ENCODE results near the gene SGK1. TPM values are rescaled to one million over a fixed set of nuclear protein-coding genes. Genes with fewer than 3 reads are reported as not detected.

The SGK1 gene
- total RNA-seq, 1 experiment from 2014 or later, result 7.8 TPM

GRCh38 chr6:134356405-134356804, 38.5 kb upstream of the SGK1 start:
- Histone ChIP-seq H4K20me1 (ENCODE audit: control insufficient read depth, insufficient read depth, insufficient read length) (no peaks in the 10 kb centered on the region), H4K91ac (ENCODE audit: insufficient read length, low read depth, low read length) (no peak overlapping the region), H2BK12ac (ENCODE audit: insufficient read length, low read depth, low read length) (no peak overlapping the region), H3K9me3 (ENCODE audit: control insufficient read depth, low read depth, low read length) (no peaks in the 10 kb centered on the region), H2AK5ac (ENCODE audit: insufficient read length, low read length) (no peak overlapping the region), H3K23me2 (ENCODE audit: insufficient read length, low read depth, low read length, poor library complexity, severe bottlenecking) (no peaks in the 10 kb centered on the region), H3K56ac (ENCODE audit: insufficient read length, low read depth, low read length) (no peak overlapping the region), H2BK5ac (ENCODE audit: insufficient read length, low read length) (no peak overlapping the region), H3K4ac (ENCODE audit: low read depth, low read length) (no peak overlapping the region), H3K27me3 (ENCODE audit: insufficient read depth, low read length) (no peaks in the 10 kb centered on the region), H2BK120ac (ENCODE audit: low read depth, low read length, poor library complexity, severe bottlenecking) (no peak overlapping the region), H3K79me2 (ENCODE audit: insufficient read depth, low read length) (no peaks in the 10 kb centered on the region), H3K27ac (ENCODE audit: insufficient read length, low read depth, low read length) (no peak overlapping the region), H4K5ac (ENCODE audit: insufficient read length, low read depth, low read length) (no peak overlapping the region), H3K14ac (ENCODE audit: insufficient read depth, low read length) (no peak overlapping the region), H3K23ac (ENCODE audit: insufficient read length, low read depth, low read length) (no peak overlapping the region), H2BK15ac (ENCODE audit: low read depth, low read length) (no peak overlapping the region), H3K18ac (ENCODE audit: insufficient read length, low read depth, low read length) (no peak overlapping the region), H3T11ph (ENCODE audit: low read length) (no peak overlapping the region), H3K4me2 (ENCODE audit: insufficient read depth, insufficient read length, low read length) (no peak overlapping the region), H2AFZ (ENCODE audit: low read length) (no peak overlapping the region), H3K9ac (ENCODE audit: extremely low read depth, insufficient read length, low read length) (no peak overlapping the region), H3K79me1 (ENCODE audit: insufficient read depth, low read depth, low read length, poor library complexity, severe bottlenecking) (no peaks in the 10 kb centered on the region), H3K4me1 (ENCODE audit: insufficient read depth, low read length) (peaks cover 2% of the 10 kb centered on the region; the same call in 1 of the 2 replicates), H2BK20ac (ENCODE audit: low read depth, low read length, poor library complexity, severe bottlenecking) (no peak overlapping the region), H4K8ac (replicated peaks; ENCODE audit: insufficient read length, low read depth, low read length) (no peak overlapping the region)
- peaks cover 9 to 16% of the 10 kb centered on the region in 2 experiments; a peak in 4 of 5 replicates for H3K9me3 Mint-ChIP-seq
- TF ChIP-seq CTCF (conservative IDR thresholded peaks at IDR 0.05), result no peak
- H3K4me1 Mint-ChIP-seq, result peaks cover 33 to 42% of the 10 kb centered on the region in 2 experiments
- no peak overlapping the region for H3K4me3 Mint-ChIP-seq
- peaks cover 7 to 14% (median 10%) of the 10 kb centered on the region in 3 experiments for H3K36me3 Mint-ChIP-seq (ENCODE audit: insufficient read depth in 1 of 3, low read depth in 3 of 3)
- no peak overlapping the region for H3K27ac Mint-ChIP-seq
- no CpG with 5 or more reads among the region's 3 CpGs for WGBS (ENCODE audit: extremely low coverage, insufficient read length, low lambda C conversion rate)
- H3K27me3 Mint-ChIP-seq (ENCODE audit: low read depth), result no peaks in the 10 kb centered on the region; the same call in 1 of the 2 replicates
- DNase-seq, result no peak
